Measurements from ENCODE around the gene MALRD1. TPM values are rescaled to one million over a fixed set of nuclear protein-coding genes. Genes with fewer than 3 reads are reported as not detected.

MALRD1 gene
- total and polyA plus RNA-seq, 2 experiments from 2014 or later: 0.45 TPM; not detected in 1

DNA sequence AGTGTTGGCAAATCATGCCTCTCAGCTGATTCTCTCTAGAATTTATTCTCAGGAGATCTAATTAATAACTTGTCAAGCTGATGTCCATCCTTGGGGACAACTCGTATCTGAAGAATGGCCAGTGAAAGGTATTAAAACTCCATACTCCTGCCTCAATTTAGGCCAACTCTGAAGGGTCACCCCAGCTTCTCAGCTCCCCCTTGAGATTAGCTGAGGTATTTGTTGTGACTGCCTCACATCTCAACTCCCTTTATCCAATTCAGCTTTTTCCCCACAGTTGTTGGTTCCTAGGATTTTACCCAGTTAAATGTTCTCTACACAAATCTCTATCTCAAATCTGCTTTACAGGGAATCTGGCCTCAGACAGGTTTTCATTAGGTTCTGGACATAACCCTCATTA is 182.4 kb downstream of the MALRD1 start:
- Histone ChIP-seq H3F3A (ENCODE audit: insufficient read depth) (no peaks in the 10 kb centered on the region), H3K9ac (no peak overlapping the region), H3K4me1 (ENCODE audit: insufficient read depth) (no peaks in the 10 kb centered on the region), H3K27ac (no peak overlapping the region), H3K27me3 (replicated peaks; ENCODE audit: insufficient read depth) (no peaks in the 10 kb centered on the region), H2AFZ (no peak overlapping the region), H3K4me3 (no peak overlapping the region), H3K9me2 (ENCODE audit: insufficient read depth) (no peaks in the 10 kb centered on the region), H3K36me3 (ENCODE audit: low read depth) (no peaks in the 10 kb centered on the region), H3K9me3 (ENCODE audit: low read depth) (no peaks in the 10 kb centered on the region), H3K4me2 (ENCODE audit: unreplicated experiment) (no peak overlapping the region), H3K79me2 (ENCODE audit: insufficient read depth) (no peaks in the 10 kb centered on the region), H4K20me1 (ENCODE audit: insufficient read depth) (no peaks in the 10 kb centered on the region)
- in situ Hi-C loops (cut with MboI): no loop called here
- WGBS, 2 experiments (ENCODE audit: low coverage in 1 of 2, low lambda C conversion rate in 2 of 2, missing lambda C conversion rate in 2 of 2): 37% methylated on average over 1 of the region's 1 CpG
- TF ChIP-seq EZH2phosphoT487 (IDR thresholded peaks at IDR 0.05; ENCODE audit: insufficient read depth, low read depth) (no peak), EZH2 (IDR thresholded peaks at IDR 0.05; ENCODE audit: insufficient read depth, poor library complexity, severe bottlenecking) (no peak)
- DNase-seq: no peak

DNA sequence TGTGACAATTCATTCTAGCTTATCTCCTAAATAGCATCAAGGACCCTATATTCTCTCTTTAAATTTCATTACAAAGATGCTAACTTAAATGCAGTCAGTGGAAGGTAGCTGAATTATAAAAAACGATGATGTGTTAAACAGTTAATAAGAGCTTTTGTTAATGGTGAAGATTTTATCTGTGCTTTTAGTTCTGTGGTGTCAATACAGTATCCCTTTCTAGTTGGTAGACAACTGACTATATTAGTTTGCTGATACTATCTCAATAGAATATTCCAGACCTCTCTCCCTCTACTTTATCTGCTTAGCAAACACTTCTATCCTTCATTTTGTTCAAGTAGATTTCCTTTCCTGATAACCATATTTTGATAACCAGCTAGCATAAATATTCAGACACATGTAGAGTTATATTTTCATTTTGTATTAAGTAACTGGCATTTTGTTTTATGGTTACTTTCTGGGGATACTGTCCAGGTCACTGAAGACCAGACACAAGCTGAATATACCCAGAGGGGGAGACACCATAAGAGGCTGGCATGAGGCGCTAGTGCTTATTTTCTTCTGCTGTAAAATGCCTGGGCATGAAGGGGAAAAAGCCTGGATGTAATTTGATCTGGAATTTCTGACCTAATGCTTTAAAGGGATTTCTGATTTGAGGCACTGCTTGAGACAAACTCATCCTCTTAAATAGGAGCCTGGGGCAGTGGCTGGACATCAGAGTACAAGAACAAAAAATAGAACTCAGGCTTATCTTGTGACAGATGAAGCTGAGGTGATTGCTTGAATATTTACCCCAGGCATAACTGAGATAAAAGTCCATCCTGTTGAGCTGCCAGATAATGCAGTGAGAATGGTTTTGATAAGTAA is 197.5 kb downstream of the MALRD1 start:
- Histone ChIP-seq H4K20me1 (ENCODE audit: insufficient read depth) (no peaks in the 10 kb centered on the region), H3F3A (ENCODE audit: insufficient read depth) (no peaks in the 10 kb centered on the region), H3K36me3 (ENCODE audit: low read depth) (no peaks in the 10 kb centered on the region), H3K9ac (no peak overlapping the region), H3K27me3 (replicated peaks; ENCODE audit: insufficient read depth) (no peaks in the 10 kb centered on the region), H2AFZ (no peak overlapping the region), H3K4me2 (ENCODE audit: unreplicated experiment) (no peak overlapping the region), H3K27ac (no peak overlapping the region), H3K4me3 (no peak overlapping the region), H3K4me1 (ENCODE audit: insufficient read depth) (no peaks in the 10 kb centered on the region), H3K9me2 (ENCODE audit: insufficient read depth) (no peaks in the 10 kb centered on the region), H3K79me2 (ENCODE audit: insufficient read depth) (no peaks in the 10 kb centered on the region), H3K9me3 (ENCODE audit: low read depth) (peaks cover 3% of the 10 kb centered on the region)
- TF ChIP-seq EZH2phosphoT487 (IDR thresholded peaks at IDR 0.05; ENCODE audit: insufficient read depth, low read depth): no peak
- no peak for TF ChIP-seq EZH2 (IDR thresholded peaks at IDR 0.05; ENCODE audit: insufficient read depth, poor library complexity, severe bottlenecking)
- no peak for DNase-seq
- 19 to 28% methylated on average over 2 of the region's 2 CpGs for WGBS, 2 experiments (ENCODE audit: low coverage in 1 of 2, low lambda C conversion rate in 2 of 2, missing lambda C conversion rate in 2 of 2)
- in situ Hi-C loops (cut with MboI): no loop called here

DNA sequence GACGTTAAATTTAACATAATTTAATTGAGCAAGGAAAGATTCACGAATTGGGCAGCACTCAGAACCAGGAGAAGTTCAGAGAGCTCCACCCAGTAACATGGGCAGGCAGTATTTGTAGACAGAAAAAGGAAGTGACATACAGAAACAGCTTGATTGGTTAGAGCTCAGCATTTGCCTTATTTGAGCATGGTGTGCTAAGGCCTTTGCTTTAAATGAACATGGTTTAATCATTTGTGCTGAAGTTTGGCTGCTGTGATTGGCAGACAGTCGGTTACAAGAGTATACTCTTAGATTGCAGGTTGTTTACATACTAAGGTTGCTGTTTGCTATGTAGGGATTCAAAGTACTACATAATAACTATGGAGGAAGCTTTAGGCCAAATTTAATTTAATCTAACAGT is 199.2 kb downstream of the MALRD1 start:
- H3K9ac ChIP-seq: no peak overlapping the region
- H3K4me2 ChIP-seq (ENCODE audit: unreplicated experiment): no peak overlapping the region
- TF ChIP-seq EZH2phosphoT487 (IDR thresholded peaks at IDR 0.05; ENCODE audit: insufficient read depth, low read depth) (no peak), EZH2 (IDR thresholded peaks at IDR 0.05; ENCODE audit: insufficient read depth, poor library complexity, severe bottlenecking) (no peak)
- H2AFZ ChIP-seq: no peak overlapping the region
- 38 to 45% methylated on average over 3 of the region's 3 CpGs for WGBS, 2 experiments (ENCODE audit: low coverage in 1 of 2, low lambda C conversion rate in 2 of 2, missing lambda C conversion rate in 2 of 2)
- H3K4me1 ChIP-seq (ENCODE audit: insufficient read depth): no peaks in the 10 kb centered on the region
- in situ Hi-C loops (cut with MboI): no loop called here
- H3K36me3 ChIP-seq (ENCODE audit: low read depth): no peaks in the 10 kb centered on the region
- H4K20me1 ChIP-seq (ENCODE audit: insufficient read depth): no peaks in the 10 kb centered on the region
- H3K4me3 ChIP-seq: no peak overlapping the region
- no peaks in the 10 kb centered on the region for H3K79me2 ChIP-seq (ENCODE audit: insufficient read depth)
- no peaks in the 10 kb centered on the region for H3K9me2 ChIP-seq (ENCODE audit: insufficient read depth)
- no peak for DNase-seq
- no peak overlapping the region for H3K27ac ChIP-seq
- H3F3A ChIP-seq (ENCODE audit: insufficient read depth): no peaks in the 10 kb centered on the region
- no peaks in the 10 kb centered on the region for H3K27me3 ChIP-seq (replicated peaks; ENCODE audit: insufficient read depth)
- no peaks in the 10 kb centered on the region for H3K9me3 ChIP-seq (ENCODE audit: low read depth)

DNA sequence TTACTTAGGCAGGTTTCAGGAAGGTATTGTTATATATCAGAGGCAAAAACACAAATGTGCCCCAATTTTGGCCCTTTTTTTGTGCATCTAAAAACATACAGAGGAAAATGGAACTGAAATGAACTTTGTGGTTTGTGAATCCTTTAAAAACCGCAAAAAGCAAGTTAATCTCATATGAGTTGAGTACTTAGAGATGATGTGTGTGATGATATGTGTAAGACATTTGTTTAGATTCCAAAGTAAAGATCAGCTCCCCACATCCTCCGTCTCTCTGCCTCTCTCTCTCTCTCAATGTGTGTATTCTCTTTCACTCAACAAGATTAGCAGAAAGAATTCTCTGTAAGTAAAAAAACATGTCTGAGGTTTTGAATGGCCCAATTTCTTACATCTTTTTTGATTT is 201.9 kb downstream of the MALRD1 start:
- Histone ChIP-seq H3K9me3 (ENCODE audit: low read depth) (no peaks in the 10 kb centered on the region), H4K20me1 (ENCODE audit: insufficient read depth) (no peaks in the 10 kb centered on the region), H2AFZ (no peak overlapping the region), H3K27me3 (replicated peaks; ENCODE audit: insufficient read depth) (no peaks in the 10 kb centered on the region), H3K4me2 (ENCODE audit: unreplicated experiment) (no peak overlapping the region), H3K4me3 (no peak overlapping the region), H3K79me2 (ENCODE audit: insufficient read depth) (no peaks in the 10 kb centered on the region), H3F3A (ENCODE audit: insufficient read depth) (no peaks in the 10 kb centered on the region), H3K9ac (no peak overlapping the region), H3K9me2 (ENCODE audit: insufficient read depth) (no peaks in the 10 kb centered on the region), H3K4me1 (ENCODE audit: insufficient read depth) (no peaks in the 10 kb centered on the region), H3K27ac (no peak overlapping the region), H3K36me3 (ENCODE audit: low read depth) (no peaks in the 10 kb centered on the region)
- DNase-seq: no peak
- 16 to 37% methylated on average over 2 of the region's 2 CpGs for WGBS, 2 experiments (ENCODE audit: low coverage in 1 of 2, low lambda C conversion rate in 2 of 2, missing lambda C conversion rate in 2 of 2)
- in situ Hi-C loops (cut with MboI): no loop called here
- TF ChIP-seq EZH2 (IDR thresholded peaks at IDR 0.05; ENCODE audit: insufficient read depth, poor library complexity, severe bottlenecking) (no peak), EZH2phosphoT487 (IDR thresholded peaks at IDR 0.05; ENCODE audit: insufficient read depth, low read depth) (no peak)

Data from GM23248 (cell line).